ENCODE measurements around the gene VAMP4.
A peak's percentile ranks its signal among the peaks of the same experiment; 100 is the strongest.

DNA sequence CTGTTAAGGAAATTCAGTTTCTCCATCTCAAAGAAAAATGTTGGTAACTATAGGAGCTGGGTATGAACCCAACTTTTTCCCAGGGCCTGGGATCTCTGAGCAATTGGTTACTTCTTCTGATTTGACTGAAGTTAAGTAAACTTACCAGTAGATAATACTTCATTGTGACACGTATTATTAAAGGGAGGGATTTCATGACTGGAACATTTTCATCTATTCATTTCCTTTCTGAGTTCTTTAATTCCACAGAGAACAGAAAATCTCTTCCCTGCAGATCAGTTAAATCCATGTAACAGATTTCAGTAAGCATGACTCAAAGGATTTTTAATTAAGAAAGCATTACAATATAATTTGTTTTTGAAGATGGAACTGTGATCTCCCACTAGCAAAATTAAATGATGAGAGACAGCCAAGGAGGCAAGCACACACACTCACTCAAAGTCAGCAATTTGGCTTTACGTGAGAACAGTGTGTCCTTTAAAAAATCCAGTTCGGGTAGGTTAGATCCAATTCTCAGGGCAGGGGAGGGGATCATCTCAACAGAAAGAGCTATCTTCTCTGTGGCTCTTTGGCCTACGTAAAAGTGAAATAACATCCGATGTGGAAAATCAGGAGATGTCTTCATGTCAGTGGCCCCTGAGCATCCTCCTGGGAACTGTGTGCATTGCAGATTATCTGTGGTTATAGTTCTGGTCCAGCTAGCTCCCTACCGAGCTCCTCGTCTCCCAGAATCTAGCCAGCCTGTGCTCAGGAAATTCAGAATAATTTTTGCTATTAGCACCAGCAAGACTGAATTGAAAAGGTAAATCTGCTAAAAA, 78.6 kb downstream of the VAMP4 start:
- TF ChIP-seq, protein P1, sequence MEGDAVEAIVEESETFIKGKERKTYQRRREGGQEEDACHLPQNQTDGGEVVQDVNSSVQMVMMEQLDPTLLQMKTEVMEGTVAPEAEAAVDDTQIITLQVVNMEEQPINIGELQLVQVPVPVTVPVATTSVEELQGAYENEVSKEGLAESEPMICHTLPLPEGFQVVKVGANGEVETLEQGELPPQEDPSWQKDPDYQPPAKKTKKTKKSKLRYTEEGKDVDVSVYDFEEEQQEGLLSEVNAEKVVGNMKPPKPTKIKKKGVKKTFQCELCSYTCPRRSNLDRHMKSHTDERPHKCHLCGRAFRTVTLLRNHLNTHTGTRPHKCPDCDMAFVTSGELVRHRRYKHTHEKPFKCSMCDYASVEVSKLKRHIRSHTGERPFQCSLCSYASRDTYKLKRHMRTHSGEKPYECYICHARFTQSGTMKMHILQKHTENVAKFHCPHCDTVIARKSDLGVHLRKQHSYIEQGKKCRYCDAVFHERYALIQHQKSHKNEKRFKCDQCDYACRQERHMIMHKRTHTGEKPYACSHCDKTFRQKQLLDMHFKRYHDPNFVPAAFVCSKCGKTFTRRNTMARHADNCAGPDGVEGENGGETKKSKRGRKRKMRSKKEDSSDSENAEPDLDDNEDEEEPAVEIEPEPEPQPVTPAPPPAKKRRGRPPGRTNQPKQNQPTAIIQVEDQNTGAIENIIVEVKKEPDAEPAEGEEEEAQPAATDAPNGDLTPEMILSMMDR (IDR thresholded peaks at IDR 0.05): no peak
- TF ChIP-seq POLR2A (IDR thresholded peaks at IDR 0.05): no peak
- peak in 1 of 4 donors; percentile 46 for TF ChIP-seq POLR2AphosphoS5 (IDR thresholded peaks at IDR 0.05)
